K562 (cell line): ENCODE measurements around the gene TRNT1. TPM values are rescaled to one million over a fixed set of nuclear protein-coding genes. Genes with fewer than 3 reads are reported as not detected.
A peak's percentile ranks its signal among the peaks of the same experiment; 100 is the strongest.

ENCODE experiments used
- BHLHE40 ChIP-seq: IDR thresholded peaks from 2 replicates; pipeline ENCODE4 v1.6.1; 2011; ENCODE audit warnings: low read length, improper control_type of control experiment
- CBFB ChIP-seq: sonication (generic); formaldehyde crosslinking; IDR thresholded peaks from 2 replicates; pipeline ENCODE4 v1.4.0; 2020; ENCODE audit warnings: mild to moderate bottlenecking, missing genetic modification reagents
- EGR1 ChIP-seq: fragments of 450-650 bp; conservative IDR thresholded peaks from 2 replicates; pipeline ENCODE4 v1.6.1; 2017; ENCODE audit warnings: mild to moderate bottlenecking
- MGA ChIP-seq: fragments of 450-650 bp; IDR thresholded peaks from 2 replicates; pipeline ENCODE4 v1.6.1; 2016; ENCODE audit warnings: mild to moderate bottlenecking, moderate library complexity
- NR4A1 ChIP-seq, 2 experiments: fragments of 250-450 bp in 1 of 2; fragments of 450-650 bp in 1 of 2; sonication (Bioruptor Pico) in 1 of 2; IDR thresholded peaks; 2 replicates each; pipeline versions ENCODE4 v1.4.0 to v1.6.1; 2016 to 2020; ENCODE audit warnings: mild to moderate bottlenecking in 2 of 2, missing compliant biosample characterization in 1 of 2, missing genetic modification characterization in 1 of 2, moderate library complexity in 1 of 2
- NRF1 ChIP-seq, 2 experiments: fragments of 450-650 bp; IDR thresholded peaks in 1 of 2; conservative IDR thresholded peaks in 1 of 2; 2 replicates each; pipeline ENCODE4 v1.6.1; 2014; ENCODE audit warnings: mild to moderate bottlenecking in 2 of 2
- OTX1 ChIP-seq: fragments of 450-650 bp; formaldehyde crosslinking; IDR thresholded peaks from 2 replicates; pipeline ENCODE4 v1.4.0; 2022; ENCODE audit warnings: mild to moderate bottlenecking
- PHB2 ChIP-seq: fragments of 450-650 bp; IDR thresholded peaks from 2 replicates; pipeline ENCODE4 v1.6.1; 2017; ENCODE audit warnings: low read depth
- POLR2A ChIP-seq: fragments of 450-650 bp; conservative IDR thresholded peaks from 2 replicates; pipeline ENCODE4 v1.6.1; 2016
- POLR2B ChIP-seq: fragments of 450-650 bp; IDR thresholded peaks from 2 replicates; pipeline ENCODE4 v1.6.1; 2018; ENCODE audit warnings: low read depth; ENCODE audit not compliant: partially characterized antibody
- SMAD1 ChIP-seq: fragments of 150-350 bp; IDR thresholded peaks from 2 replicates; pipeline ENCODE4 v1.6.1; 2014; ENCODE audit warnings: low read length, low read depth; ENCODE audit not compliant: partially characterized antibody
- ZMIZ1 ChIP-seq, 2 experiments: fragments of 150-350 bp in 1 of 2; IDR thresholded peaks; 2 replicates each; pipeline ENCODE4 v1.6.1; 2012 to 2016; ENCODE audit warnings: low read depth in 2 of 2, low read length in 2 of 2, mild to moderate bottlenecking in 1 of 2, moderate library complexity in 1 of 2
- ZNF589 ChIP-seq: fragments of 200-800 bp; sonication (Bioruptor generic); IDR thresholded peaks from 2 replicates; pipeline ENCODE4 v1.6.1; 2016; ENCODE audit warnings: low read depth, missing genetic modification characterization, missing compliant biosample characterization
- polyA plus RNA-seq, 8 experiments: library from polyadenylated mRNA; depleted of rRNA in 4 of 8; stranded (reverse) in 5 of 8; unstranded in 3 of 8; fragments of >200 nt; fragmentation: Nextera tagmentation in 2 of 8; fragmentation: Illumina TruSeq in 1 of 8; extraction: Ambion mirVana in 2 of 8; extraction: Trizol in 1 of 8; gene quantifications; 2 replicates each; pipeline versions ENCODE4 v1.2.1 to v1.2.3, GENCODE V29; 2011 to 2014; ENCODE audit warnings: inconsistent platforms in 1 of 8, missing spikeins in 1 of 8
- total RNA-seq, 7 experiments: library from RNA; depleted of rRNA in 6 of 7; stranded (reverse); fragments of >200 nt in 6 of 7; fragmentation: Illumina TruSeq in 2 of 7; extraction: Trizol in 2 of 7; gene quantifications; 2 replicates each; pipeline versions ENCODE4 v1.2.1 to v1.2.3, GENCODE V29; 2011 to 2021; ENCODE audit warnings: low replicate concordance in 1 of 7

The TRNT1 gene
- total and polyA plus RNA-seq, 9 of the 15 experiments (the other 6 are each of a cell fraction or from before 2014, with no cell fraction given): 38.1 to 58.2 (median 47.4) TPM

GRCh38 chr3:3179407-3180094 lies 52.8 kb downstream of the TRNT1 start, which contains the start of gene CRBN (continued):
- TF ChIP-seq MGA: peak; percentile 37; the same call in 1 of the 2 replicates
- peak; percentile 73; the same call in 1 of the 2 replicates for TF ChIP-seq ZNF589 (CRISPR knock-in tag)
- TF ChIP-seq ZMIZ1 (IDR thresholded peaks at IDR 0.05; ENCODE audit: low read depth in 2 of 2, low read length in 2 of 2): 0 out of 4 replicates have a peak, but pooled peaks of 1 of the 2 experiments have one; percentile 60
- no peak for TF ChIP-seq PHB2
- TF ChIP-seq OTX1 (CRISPR knock-in tag): 0 out of 2 replicates have a peak, but pooled peaks have one; percentile 3
- TF ChIP-seq CBFB (CRISPR knock-in tag): peak; percentile 70; the same call in 1 of the 2 replicates
- TF ChIP-seq NRF1 (conservative IDR thresholded peaks at IDR 0.05 in 1 of 2, IDR thresholded peaks at IDR 0.05 in 1 of 2): peak; percentile 73 to 77
- TF ChIP-seq POLR2B: peak; percentile 94
- peak; percentile 73 for TF ChIP-seq SMAD1
- TF ChIP-seq NR4A1 (CRISPR knock-in tag; IDR thresholded peaks at IDR 0.05): 0 out of 2 replicates have a peak, but pooled peaks have one; percentile 82
- 0 out of 2 replicates have a peak, but pooled peaks have one; percentile 73 for TF ChIP-seq NR4A1 (tag; IDR thresholded peaks at IDR 0.05)
- peak; percentile 52 for TF ChIP-seq EGR1
- peak; percentile 94 for TF ChIP-seq POLR2A
- peak; percentile 56; the same call in 1 of the 2 replicates for TF ChIP-seq BHLHE40
